ENCODE results near the gene AP1G2. TPM values are rescaled to one million over a fixed set of nuclear protein-coding genes. Genes with fewer than 3 reads are reported as not detected.

The AP1G2 gene
- total and polyA plus RNA-seq, 2 of the 13 experiments (the other 11 are each of a cell fraction or from before 2014, with no cell fraction given) = 96.9 to 611 TPM

- peak overlapping the region; percentile 4; the same call in 1 of the 2 replicates for H3K4me2 ChIP-seq (ENCODE audit: low read depth, low read length)
- FAIRE-seq = peak; percentile 59
- in situ Hi-C loops (cut with HindIII; ENCODE audit: extremely low pct_ligation_motif_present, low pct_unique_long_range_greater_than_20kb) = no loop called here
- TF ChIP-seq CEBPG (CRISPR knock-in tag; IDR thresholded peaks at IDR 0.05) (peak; percentile 50; the same call in 1 of the 2 replicates), SP4 (CRISPR knock-in tag; IDR thresholded peaks at IDR 0.05) (peak; percentile 53; the same call in 1 of the 2 replicates), HOXA5 (CRISPR knock-in tag; IDR thresholded peaks at IDR 0.05) (no peak), ZSCAN31 (CRISPR knock-in tag; IDR thresholded peaks at IDR 0.05; ENCODE audit: low read depth) (no peak), TSC22D2 (CRISPR knock-in tag; IDR thresholded peaks at IDR 0.05; ENCODE audit: borderline replicate concordance) (no peak), EED (CRISPR knock-in tag; IDR thresholded peaks at IDR 0.05) (no peak), ZNF546 (CRISPR knock-in tag; conservative IDR thresholded peaks at IDR 0.05) (peak; percentile 26; the same call in 1 of the 2 replicates), ZNF639 (CRISPR knock-in tag; conservative IDR thresholded peaks at IDR 0.05) (no peak), KLF16 (CRISPR knock-in tag; IDR thresholded peaks at IDR 0.05) (0 out of 4 replicates have a peak, but pooled peaks of 1 of the 2 experiments have one; percentile 33), ZNF761 (CRISPR knock-in tag; conservative IDR thresholded peaks at IDR 0.05) (no peak), ARID4A (CRISPR knock-in tag; IDR thresholded peaks at IDR 0.05; ENCODE audit: borderline replicate concordance) (peak; percentile 48; the same call in 1 of the 2 replicates), ZNF143 (CRISPR knock-in tag; IDR thresholded peaks at IDR 0.05) (0 out of 2 replicates have a peak, but pooled peaks have one; percentile 18), THAP7 (CRISPR knock-in tag; IDR thresholded peaks at IDR 0.05) (peak; percentile 63; the same call in 1 of the 2 replicates)
Measured at GRCh38 chr14:23545740-23546365, 21.7 kb downstream of the AP1G2 start.

More at GRCh38 chr14:23545740-23546365, 21.7 kb downstream of the AP1G2 start:
- intact Hi-C loops (cut with micrococcal nuclease; ENCODE audit: unreplicated experiment) = no loop called here
- Histone ChIP-seq H3K27me3 (ENCODE audit: control insufficient read depth in 1 of 2, insufficient read depth in 2 of 2, low read length in 2 of 2) (no peaks in the 10 kb centered on the region; a peak in 1 of 5 replicates), H3K27ac (ENCODE audit: extremely low read length, insufficient read depth, low read length) (no peak overlapping the region), H3K9ac (ENCODE audit: insufficient read depth, low read depth, low read length) (no peak overlapping the region), H3K36me3 (replicated peaks in 1 of 2; ENCODE audit: control insufficient read depth in 1 of 2, insufficient read depth in 2 of 2, low read length in 2 of 2) (no peaks in the 10 kb centered on the region), H4K20me1 (ENCODE audit: insufficient read depth, low read length) (no peaks in the 10 kb centered on the region), H3K4me3 (replicated peaks in 1 of 3; ENCODE audit: insufficient read depth in 1 of 3, low read depth in 2 of 3, low read length in 3 of 3) (no peak overlapping the region), H2AFZ (ENCODE audit: low read length) (no peak overlapping the region), H3K79me2 (ENCODE audit: insufficient read depth, low read length) (no peaks in the 10 kb centered on the region), H3K9me3 (ENCODE audit: low read length) (no peaks in the 10 kb centered on the region), H3K4me1 (ENCODE audit: insufficient read depth, low read length) (peaks cover 64% of the 10 kb centered on the region)
- DNase-seq (ENCODE audit: low spot score) (peak; percentile 65), ATAC-seq (peak; percentile 68)
- no TSS peak for BruUV-seq (replicated peaks)
- CTCF ChIA-PET (ENCODE audit: low intra/inter-chr PET ratio, low total read pairs) = no interaction called here
- POLR2A ChIA-PET = interaction anchor here (0.9 to 1.8 kb wide), 5 partner anchors 9 to 225 kb away, joined by 3 to 11 read pairs (median 5); partner anchors contain the start of gene PABPN1
- WGBS (ENCODE audit: low lambda C conversion rate) = 28% methylated on average over 4 of the region's 4 CpGs
